Stimulated activated CD4-positive, alpha-beta T cell treated with anti-CD3 and anti-CD28 coated beads, Interleukin-4, amount 100 ng/mL, for 48 hours (primary cell): ENCODE results near the gene CCDC73.

ENCODE experiments used
- DNase-seq, 2 donors: peaks; one replicate each; pipeline ENCODE4 v3.0.0-alpha.2; 2020; ENCODE audit warnings: low read depth in 2 of 2

CCDC73 gene

GRCh38 chr11:32586576-32587190 is 207.8 kb downstream of the CCDC73 start:
- DNase-seq: no peak

DNA sequence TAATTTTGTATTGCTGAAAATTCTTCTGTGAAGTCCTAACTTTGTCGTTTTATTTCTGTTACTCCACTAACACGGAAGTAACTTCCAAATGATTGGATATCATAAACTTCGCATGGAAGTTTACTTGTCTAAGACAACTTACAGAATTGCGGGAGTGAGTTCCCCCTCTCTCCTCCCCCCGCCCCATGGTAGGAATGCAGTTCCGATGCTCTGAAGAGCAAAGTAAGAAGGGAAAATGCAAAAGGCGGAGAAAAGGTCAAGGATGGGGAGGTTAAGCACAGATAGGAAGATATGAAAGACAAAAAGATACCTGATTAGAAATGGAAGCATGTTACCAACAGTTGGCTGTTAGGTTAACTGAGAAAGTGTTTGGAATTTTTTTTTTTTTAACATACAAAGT is 209.5 kb downstream of the CCDC73 start:
- no peak for DNase-seq

- peak; percentile 87 to 94 for DNase-seq
Observed at GRCh38 chr11:32583459-32584271, 210.8 kb downstream of the CCDC73 start, which contains the start of gene EIF3M. EIF3M (plus strand) TSS chr11:32583831; CDS start chr11:32583888, 57 bp downstream.

- DNase-seq: no peak
Observed at GRCh38 chr11:32581556-32581955, 212.9 kb downstream of the CCDC73 start.

DNA sequence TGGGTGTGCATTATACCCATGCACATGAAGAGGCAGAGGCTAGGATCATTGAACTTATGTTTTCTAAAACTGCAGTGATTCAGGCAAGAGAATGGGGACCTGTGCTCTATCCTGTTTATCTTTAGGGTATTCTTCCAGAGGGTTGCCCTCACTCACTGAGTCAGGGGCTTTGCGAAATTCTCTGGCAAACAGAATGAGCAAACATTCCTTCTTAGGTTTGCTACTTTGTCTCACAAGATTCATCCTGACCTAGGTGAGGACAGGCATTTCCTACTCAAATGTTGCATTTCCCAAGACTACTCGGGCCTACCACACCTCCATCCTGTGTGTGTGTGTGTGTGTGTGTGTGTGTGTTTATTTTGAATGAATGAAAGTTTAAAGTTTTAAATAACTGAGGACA is 213.5 kb downstream of the CCDC73 start:
- DNase-seq: no peak

- no peak for DNase-seq
Observed at GRCh38 chr11:32576456-32576855, 218.0 kb downstream of the CCDC73 start.

DNA sequence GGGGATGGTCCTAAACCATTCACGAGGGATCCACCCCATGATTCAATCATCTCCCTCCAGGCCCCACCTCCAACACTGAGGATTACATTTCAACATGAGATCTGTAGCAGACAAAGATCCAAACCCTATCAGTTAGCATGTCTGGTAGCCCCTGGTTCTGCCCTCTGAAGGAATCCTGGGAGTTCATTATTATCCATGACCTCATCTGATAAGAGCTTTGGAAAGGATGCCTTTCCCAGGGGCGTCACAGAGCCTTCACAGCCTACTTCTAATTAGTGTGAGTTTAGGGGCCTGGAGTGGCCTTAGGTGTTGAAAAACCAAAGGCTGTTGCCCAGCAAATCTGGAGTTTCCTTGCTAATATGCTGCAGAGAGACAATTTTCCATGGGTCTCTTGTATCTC is 219.4 kb downstream of the CCDC73 start:
- DNase-seq: no peak

- DNase-seq: no peak
Observed at GRCh38 chr11:32574421-32574820, 220.0 kb downstream of the CCDC73 start.

DNA sequence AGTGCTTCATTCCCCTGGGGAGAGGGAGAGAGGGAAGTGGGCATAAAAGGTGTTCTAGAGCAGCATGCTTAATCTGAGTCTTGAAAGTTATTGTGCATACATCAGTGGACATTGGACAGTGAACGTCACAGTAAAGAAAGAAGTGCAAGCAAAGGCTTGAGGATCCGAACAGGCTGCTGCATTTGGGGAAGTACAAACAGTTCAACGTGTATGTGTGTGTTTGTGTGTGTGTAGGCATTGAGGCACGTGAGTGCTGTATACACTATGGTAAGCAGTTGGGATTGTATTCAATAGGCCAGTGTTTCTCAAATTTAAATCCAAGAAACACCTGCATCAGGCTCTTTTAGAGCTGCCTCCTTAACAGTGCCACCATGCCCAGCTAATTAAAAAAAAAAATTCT is 221.2 kb downstream of the CCDC73 start:
- no peak for DNase-seq

DNA sequence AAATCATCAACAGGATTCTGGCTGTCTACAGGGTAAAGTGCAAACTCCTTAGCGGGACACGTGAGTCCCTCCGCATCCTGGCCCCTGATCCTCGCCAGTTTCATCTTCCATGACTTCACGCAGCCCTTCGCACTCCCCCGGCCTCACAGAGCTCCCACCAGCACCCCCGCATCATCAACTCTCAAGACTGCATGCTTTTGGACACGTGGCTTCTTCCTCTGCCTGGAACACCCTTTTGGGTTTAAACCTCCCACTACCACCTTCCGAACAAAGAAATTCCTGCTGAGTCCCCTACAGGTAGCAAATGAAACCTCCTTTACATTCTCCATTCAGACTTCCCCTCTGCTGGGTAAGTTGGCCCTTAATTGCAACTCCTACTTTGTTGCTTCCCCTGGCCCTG is 223.4 kb downstream of the CCDC73 start:
- no peak for DNase-seq

- no peak for DNase-seq
Observed at GRCh38 chr11:32569313-32569881, 225.1 kb downstream of the CCDC73 start.

- DNase-seq: no peak
Observed at GRCh38 chr11:32567154-32567553, 227.3 kb downstream of the CCDC73 start.

DNA sequence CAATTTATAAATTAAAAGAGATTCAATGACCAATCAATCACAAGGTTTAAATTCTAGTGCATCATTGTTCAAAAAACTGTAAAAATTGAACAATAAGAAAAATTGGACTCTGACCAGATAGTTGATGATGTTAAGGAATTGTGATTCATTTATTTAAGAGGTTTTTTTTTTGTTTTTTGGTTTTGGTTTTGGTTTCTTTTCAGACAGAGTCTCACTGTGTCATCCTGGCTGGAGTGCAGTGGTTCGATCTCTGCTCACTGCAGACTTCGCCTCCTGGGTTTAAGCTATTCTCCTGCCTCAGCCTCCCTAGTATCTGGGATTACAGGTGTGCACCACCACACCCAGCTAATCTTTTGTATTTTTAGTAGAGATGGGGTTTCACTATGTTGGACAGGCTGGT is 227.9 kb downstream of the CCDC73 start:
- DNase-seq: no peak

GRCh38 chr11:32563600-32563959 is 230.9 kb downstream of the CCDC73 start:
- DNase-seq: no peak

- no peak for DNase-seq
Observed at GRCh38 chr11:32562839-32563599, 231.4 kb downstream of the CCDC73 start.

GRCh38 chr11:32561835-32562234 is 232.6 kb downstream of the CCDC73 start:
- DNase-seq: no peak

DNA sequence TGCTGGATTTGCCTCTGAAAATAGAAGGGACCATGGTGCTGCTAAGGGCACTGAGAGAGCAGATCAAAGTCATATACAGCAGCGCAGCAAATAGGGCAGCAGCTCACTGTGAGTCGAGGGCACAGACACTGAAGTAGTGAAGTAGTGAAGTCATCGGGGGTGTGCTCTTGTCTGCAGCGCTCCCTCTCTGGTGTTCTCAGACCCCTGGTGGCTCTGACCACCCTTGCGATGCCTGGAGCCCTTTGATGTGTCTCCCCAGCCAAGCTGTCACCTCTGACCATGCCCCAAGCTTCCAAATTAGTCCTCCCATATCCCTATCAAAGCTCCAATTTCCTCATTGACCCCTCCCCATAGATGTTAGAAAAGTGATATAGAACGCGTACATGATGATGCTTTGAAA is 238.6 kb downstream of the CCDC73 start:
- no peak for DNase-seq

DNA sequence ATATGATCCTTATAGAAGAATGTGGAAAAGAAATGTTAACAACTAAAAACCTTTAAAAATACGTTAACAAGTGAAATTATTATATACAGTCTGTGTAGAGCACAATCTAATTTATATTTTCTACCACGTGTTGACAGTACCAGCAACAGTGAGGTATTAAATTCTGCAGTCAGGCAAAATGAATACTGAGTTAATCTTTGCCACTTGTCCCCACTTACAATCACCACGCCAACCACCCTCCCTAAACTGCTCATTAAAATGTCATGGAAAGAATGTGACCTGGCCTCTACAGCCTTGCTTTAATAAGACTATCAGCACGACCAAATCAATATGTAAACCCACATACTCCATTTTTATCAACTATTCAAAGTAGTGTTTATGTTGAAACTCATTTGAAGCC is 239.4 kb downstream of the CCDC73 start:
- DNase-seq: no peak
